ENCODE measurements around the gene KRT27.
A peak's percentile ranks its signal among the peaks of the same experiment; 100 is the strongest.
"Not testable (repeated sequence)": the region's sequence is repeated elsewhere in the genome, so short reads cannot be mapped to it uniquely, and the experiment has no call there.

Gene KRT27, protein sequence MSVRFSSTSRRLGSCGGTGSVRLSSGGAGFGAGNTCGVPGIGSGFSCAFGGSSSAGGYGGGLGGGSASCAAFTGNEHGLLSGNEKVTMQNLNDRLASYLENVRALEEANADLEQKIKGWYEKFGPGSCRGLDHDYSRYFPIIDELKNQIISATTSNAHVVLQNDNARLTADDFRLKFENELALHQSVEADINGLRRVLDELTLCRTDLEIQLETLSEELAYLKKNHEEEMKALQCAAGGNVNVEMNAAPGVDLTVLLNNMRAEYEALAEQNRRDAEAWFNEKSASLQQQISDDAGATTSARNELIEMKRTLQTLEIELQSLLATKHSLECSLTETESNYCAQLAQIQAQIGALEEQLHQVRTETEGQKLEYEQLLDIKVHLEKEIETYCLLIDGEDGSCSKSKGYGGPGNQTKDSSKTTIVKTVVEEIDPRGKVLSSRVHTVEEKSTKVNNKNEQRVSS

GRCh38 chr17:40782450-40782849 lies at the start of gene KRT27:
Gene KRT27 (minus strand): TSS chr17:40782550. CDS start chr17:40782493, 57 bp downstream.
- DNase-seq (ENCODE audit: low spot score): no peak
- FAIRE-seq: no peak

- no peak for FAIRE-seq
Observed at GRCh38 chr17:40830085-40830776, 47.9 kb upstream of the KRT27 start.

DNA sequence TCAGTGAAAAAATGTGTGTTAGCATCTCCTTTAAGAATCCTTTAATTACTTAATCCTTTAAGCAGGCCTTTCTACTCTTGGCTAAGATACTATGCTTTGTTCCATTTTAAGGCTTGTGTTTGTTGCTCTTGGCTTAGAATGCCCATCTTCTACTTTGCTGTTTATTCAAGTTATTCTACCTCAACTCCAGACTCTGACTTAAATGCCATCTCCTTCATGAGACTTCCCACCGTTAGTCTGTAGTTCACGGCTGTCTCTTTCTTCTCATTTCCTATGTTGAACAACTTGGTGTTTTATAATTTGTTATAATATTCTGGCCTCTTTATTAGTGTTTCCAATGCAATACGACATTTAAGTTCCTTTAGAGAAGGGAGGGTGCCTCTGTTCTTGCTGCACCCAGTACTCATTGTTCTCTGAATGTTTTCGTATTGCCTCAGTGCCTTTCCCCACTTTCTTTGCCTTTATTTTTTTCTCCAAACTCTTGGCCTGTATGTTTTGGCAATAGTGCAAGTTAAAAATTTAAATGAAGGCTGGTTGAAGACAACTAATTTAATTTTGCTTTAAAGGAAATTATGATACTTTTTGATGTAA lies 46.2 kb upstream of the KRT27 start:
- DNase-seq (ENCODE audit: low spot score): no peak
- no peak for FAIRE-seq

More at GRCh38 chr17:40830085-40830776, 47.9 kb upstream of the KRT27 start:
- DNase-seq (ENCODE audit: low spot score): no peak

DNA sequence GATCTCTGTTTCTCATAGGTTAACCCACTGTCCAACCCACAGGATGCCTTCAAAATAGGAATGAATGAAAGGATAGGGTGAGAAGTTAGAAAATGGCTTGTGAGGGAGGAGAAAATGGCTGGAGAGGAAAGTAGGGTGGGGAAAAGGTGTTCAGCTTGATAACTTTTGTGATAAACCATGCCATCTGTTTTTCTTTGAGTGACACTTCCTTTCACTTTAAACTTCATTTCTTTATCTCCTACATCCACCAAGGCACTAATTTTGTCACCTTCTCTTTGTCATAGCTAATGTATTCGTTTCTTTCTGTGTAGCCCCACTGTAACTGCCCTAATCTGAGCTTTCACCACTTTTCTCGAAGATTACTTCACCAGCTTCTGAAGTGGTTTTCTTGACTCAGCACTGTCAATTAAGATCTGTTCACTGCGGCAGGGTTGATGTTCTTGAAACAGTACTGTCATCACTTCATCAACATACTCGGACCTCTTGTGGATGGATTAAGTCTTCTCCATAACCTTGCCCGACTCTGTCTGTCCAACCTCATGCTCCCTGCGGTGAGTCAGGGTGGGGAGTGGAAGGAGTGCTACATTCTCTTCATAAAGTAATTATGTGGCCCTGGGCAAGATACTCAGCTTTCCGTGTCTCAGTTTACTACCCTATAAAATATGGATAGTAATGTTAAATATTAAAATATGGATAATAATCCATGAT lies 45.5 kb upstream of the KRT27 start:
- DNase-seq (ENCODE audit: low spot score) (no peak), FAIRE-seq (no peak)

DNA sequence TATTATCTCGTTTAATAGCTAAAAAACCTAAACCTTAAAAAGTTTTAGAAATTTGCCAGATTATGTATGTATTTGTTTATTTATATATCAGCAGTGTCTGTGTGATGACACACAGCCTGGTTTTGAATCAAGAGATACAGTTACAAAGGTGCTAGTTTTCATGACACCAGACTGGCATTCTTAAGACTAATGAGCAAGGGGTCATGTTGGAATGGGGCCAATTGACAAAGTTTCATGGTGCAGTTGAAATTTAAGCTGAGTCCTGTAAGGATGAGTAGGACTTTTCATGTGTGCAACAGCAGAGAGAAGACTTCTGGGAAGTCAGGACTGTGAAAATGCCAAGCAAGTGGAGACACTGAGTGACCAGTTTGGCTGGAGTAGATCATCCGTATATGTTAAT lies 43.2 kb upstream of the KRT27 start:
- FAIRE-seq (no peak), DNase-seq (ENCODE audit: low spot score) (no peak)

DNA sequence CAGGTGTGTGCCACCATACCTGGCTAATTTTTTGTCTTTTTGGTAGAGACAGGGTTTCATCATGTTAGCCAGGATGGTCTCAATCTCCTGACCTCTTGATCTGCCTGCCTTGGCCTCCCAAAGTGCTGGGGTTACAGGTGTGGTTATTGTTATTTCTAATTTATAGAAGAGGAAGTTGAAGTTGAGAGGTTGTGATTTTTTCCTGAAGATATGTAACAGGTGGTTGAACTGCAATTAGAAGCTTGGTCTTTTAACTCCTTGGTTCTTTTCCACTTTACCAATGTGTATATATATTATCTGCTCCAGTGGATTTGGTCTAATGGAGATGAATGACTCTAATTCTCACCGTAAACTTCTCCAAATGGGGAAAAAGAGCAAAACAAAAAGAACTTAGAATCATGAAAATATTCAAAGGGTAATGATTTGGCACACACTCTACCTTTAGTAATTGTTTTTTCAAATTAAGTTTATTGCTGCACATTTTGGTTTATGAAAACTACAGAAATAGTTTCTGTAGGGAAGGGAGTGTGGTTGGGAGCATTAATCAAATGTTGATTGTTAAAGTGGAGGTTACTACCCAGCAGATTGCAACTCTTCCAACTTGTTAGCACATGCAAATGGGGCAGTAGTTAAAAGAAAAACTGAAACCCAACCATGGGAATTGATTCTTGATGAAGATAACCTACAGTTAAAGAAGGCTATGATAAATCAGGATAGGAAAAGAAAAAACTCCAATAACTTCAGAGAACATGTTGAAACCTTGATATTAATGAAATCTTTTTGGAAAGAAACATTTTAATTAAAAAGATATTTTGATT lies 41.9 kb upstream of the KRT27 start:
- FAIRE-seq (no peak), DNase-seq (ENCODE audit: low spot score) (no peak)

DNA sequence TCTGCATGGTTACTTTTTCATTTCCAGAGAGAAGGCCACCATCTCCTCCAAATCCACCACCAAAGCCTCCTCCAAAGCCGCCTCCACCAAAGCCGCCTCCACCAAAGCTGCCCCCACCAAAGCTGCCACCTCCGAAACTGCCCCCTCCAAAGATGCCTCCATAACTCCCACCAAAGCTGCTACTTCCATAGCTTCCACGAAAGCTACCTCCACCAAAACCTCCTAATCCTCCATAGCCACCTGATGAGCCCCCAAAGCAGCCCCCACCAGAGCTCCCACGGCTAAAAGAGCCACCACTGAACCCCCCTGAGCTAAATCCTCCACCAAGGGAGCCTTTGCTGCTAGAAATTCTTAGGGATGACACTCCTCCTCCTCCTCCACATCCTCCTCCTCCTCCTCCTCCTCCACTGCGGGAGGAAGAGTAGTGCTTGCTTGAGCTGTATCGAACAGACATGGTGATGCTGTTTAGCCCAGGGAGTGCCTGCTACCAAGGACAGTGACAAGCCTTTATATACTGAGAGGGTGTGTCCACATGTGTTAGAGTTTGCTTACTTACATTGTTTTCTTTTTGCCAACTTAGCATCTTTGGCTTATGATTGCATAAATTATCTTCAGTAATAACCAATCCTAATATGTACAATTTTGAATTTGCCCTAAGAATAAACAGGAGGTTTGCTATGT lies 39.9 kb upstream of the KRT27 start, which contains the start of gene KRT10:
Gene KRT10, minus strand, starts transcription at position 483 of the 681 bp plus-strand sequence. Its CDS starts 29 bp downstream, at position 454.
- FAIRE-seq (no peak), DNase-seq (ENCODE audit: low spot score) (no peak)

- FAIRE-seq: no peak
- no peak for DNase-seq (ENCODE audit: low spot score)
Observed at GRCh38 chr17:40821536-40821935, 39.2 kb upstream of the KRT27 start.

- no peak for FAIRE-seq
Observed at GRCh38 chr17:40820228-40820838, 38.0 kb upstream of the KRT27 start.

DNA sequence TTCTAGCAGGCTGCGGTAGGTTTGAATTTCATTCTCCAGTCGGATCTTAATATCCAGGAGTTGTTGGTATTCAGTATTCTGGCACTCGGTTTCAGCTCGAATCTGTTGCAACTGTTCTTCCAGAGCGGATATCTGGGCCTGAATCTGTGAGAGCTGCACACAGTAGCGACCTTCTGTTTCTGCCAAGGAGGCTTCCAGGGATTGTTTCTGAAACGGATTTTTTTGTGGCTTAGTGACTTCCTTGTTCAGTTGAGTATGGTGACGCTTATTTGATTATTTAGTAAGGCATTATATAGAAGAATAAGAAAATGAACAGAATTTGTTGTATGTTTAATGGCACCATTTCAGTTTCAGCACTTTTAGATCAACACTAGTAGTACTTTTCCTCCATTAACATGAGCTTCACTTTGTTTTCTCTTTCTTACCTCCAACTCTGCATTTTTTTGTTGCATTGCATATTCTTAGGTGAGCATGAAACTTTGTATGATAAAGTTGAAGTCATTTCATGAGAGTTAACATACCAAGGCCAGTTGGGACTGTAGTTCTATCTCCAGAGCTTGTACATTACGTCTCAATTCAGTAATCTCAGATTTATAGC lies 37.3 kb upstream of the KRT27 start:
- DNase-seq (ENCODE audit: low spot score) (no peak), FAIRE-seq (no peak)

More at GRCh38 chr17:40820228-40820838, 38.0 kb upstream of the KRT27 start:
- DNase-seq (ENCODE audit: low spot score): no peak

DNA sequence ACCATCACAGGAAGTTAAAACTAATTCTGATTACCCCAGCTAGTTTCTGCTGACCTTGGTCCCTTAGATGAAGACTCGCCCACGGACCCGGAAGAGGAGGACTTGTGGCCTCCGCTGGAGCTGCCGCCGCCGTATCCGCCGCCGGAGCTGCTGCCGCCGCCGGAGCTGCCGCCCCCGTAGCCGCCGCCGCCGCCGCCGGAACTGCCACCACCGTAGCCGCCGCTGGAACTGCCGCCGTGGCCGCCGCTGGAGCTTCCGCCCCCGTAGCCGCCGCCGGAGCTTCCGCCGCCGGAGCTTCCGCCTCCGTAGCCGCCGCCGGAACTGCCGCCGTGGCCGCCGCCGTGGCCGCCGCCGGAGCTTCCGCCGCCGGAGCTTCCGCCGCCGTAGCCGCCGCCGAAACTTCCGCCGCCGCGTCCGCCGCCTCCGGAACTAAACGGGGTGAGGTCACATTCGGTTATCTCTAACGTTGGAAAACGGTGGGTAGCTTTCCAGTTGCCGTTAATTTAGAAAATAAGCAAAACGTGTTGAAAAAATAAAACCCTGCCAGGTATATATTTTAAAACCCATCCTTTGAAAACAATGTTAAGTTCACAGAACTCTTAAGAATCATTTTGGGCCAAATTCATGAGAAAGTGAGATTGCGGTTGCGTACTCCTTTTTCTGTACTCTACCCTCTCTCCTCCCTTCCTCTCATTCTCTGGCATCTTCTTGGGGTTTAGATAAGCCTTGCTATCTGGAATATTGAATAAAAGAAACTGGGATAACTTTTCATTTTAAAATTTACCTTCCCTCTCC lies 36.6 kb upstream of the KRT27 start:
- DNase-seq (ENCODE audit: low spot score) (peak; percentile 62), FAIRE-seq (no peak)

- DNase-seq (ENCODE audit: low spot score) (no peak), FAIRE-seq (no peak)
Observed at GRCh38 chr17:40818343-40818732, 36.0 kb upstream of the KRT27 start.

- FAIRE-seq: no peak
Observed at GRCh38 chr17:40817103-40817682, 34.8 kb upstream of the KRT27 start.

DNA sequence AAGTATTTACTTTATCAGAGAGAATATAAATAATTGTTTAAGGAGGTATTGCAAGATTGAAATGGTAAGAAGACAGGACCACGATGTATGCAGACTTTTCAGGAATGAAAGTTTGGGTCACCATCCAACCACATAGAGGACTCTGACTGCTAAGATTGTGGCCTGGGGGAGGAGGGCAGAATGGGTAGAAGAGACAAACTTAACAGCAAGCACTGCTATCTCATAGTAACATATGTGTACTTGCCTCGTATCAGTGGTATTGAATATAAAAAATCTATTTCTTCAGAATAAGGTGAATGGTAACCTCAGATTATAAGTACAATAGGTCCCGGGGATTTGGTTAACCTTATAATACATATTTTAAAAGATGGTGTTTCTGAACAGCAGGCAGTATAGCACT lies 34.2 kb upstream of the KRT27 start:
- FAIRE-seq (no peak), DNase-seq (ENCODE audit: low spot score) (no peak)

More at GRCh38 chr17:40817103-40817682, 34.8 kb upstream of the KRT27 start:
- no peak for DNase-seq (ENCODE audit: low spot score)

DNA sequence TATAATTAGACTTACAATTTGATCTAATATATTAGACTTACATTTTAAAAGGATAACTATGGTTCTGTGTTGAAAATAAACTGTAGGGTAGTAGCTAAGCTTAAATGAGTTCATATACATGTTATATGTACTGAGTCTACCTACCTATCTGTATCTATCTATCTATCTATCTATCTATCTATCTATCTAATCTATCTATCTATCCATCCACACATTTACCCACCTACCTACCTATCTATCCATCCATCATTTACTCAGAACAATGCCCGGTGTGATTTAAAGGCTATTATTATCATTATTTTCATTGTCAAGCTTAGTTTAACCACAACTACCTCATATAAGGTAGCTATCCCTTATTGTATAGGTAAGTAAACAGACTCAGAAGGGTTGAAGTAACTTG lies 33.0 kb upstream of the KRT27 start:
- FAIRE-seq: no peak

GRCh38 chr17:40814657-40815056 lies 32.3 kb upstream of the KRT27 start:
- not testable (repeated sequence) for DNase-seq (ENCODE audit: low spot score); FAIRE-seq

More for the DNA sequence above, 33.0 kb upstream of the KRT27 start:
- no peak for DNase-seq (ENCODE audit: low spot score)

DNA sequence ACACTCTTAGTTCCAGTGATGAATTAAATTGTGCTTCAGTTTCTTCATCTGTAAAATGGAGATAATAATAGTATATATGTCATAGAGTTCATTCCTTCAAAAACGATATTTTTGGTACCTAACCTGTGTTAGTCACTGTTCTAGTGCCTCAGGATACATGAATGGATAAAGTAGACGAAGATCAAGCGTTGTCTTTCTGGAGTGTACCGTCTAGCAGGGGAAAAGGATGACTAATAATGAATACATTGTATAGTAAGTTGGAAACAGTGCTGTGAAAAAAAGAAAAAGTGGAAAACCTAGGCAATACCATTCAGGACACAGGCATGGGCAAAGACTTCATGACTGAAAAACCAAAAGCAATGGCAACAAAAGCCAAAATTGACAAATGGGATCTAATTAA lies 31.5 kb upstream of the KRT27 start:
- peak; percentile 38 for DNase-seq (ENCODE audit: low spot score)
- FAIRE-seq: no peak

DNA sequence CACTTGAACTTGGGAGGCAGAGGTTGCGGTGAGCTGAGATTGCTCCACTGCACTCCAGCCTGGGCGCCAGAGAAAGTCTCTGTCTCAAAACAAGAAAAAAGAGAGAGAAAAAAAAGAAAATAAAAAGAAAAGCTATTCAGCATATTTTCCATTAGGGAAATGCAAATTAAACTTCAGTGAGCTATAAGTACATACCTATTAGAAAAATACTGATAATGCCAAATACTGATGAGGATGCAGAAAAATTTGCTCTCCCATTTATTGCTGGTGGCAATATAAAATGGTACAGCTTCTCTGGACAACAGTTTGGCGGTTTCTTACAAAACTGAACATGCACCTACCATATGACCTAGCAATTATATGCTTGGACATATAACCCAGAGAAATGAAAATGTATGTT lies 30.3 kb upstream of the KRT27 start:
- FAIRE-seq (no peak), DNase-seq (ENCODE audit: low spot score) (no peak)

Data from RCC 7860 (cell line).